ENCODE measurements around the gene POLRMT. TPM values are rescaled to one million over a fixed set of nuclear protein-coding genes. Genes with fewer than 3 reads are reported as not detected.

Gene POLRMT
- total and polyA plus RNA-seq, 7 donors, result 61.7 to 99.8 (median 78.8) TPM

- TF ChIP-seq CTCF (IDR thresholded peaks at IDR 0.05), result no peak
- DNase-seq (no peak), ATAC-seq (no peak)
- Histone ChIP-seq H3K27me3 (ENCODE audit: insufficient read depth in 3 of 3, low read length in 2 of 3) (no peaks in the 10 kb centered on the region), H3K36me3 (ENCODE audit: insufficient read depth in 1 of 2, low read depth in 1 of 2) (peaks cover 4 to 54% of the 10 kb centered on the region in 2 donors), H3K27ac (no peak overlapping the region), H3K4me1 (peaks cover 34% of the 10 kb centered on the region), H3K4me3 (no peak overlapping the region), H3K9me3 (no peaks in the 10 kb centered on the region)
- intact Hi-C loops (cut with DNase I), result loop anchor here in 1 of 2 donors (10.0 kb wide), 1 partner anchor 153 kb away; no protein-coding TSS in a partner anchor
- WGBS, 3 donors, result 81 to 85% (median 84%) methylated on average over 35 to 40 of the region's 40 CpGs
Observed at GRCh38 chr19:581399-582111, 51.8 kb downstream of the POLRMT start.

- no peak for TF ChIP-seq CTCF (IDR thresholded peaks at IDR 0.05)
- peaks cover 44% of the 10 kb centered on the region for H3K4me1 ChIP-seq
- intact Hi-C loops (cut with DNase I), result loop anchor here in 1 of 2 donors (10.0 kb wide), 1 partner anchor 154 kb away; no protein-coding TSS in a partner anchor
- H3K4me3 ChIP-seq, result no peak overlapping the region
- ATAC-seq (no peak), DNase-seq (no peak)
- WGBS, 3 donors, result 81 to 84% (median 82%) methylated on average over 22 of the region's 22 CpGs
- no peaks in the 10 kb centered on the region for H3K9me3 ChIP-seq
- no peaks in the 10 kb centered on the region for H3K27me3 ChIP-seq (ENCODE audit: insufficient read depth in 3 of 3, low read length in 2 of 3)
- H3K36me3 ChIP-seq (ENCODE audit: insufficient read depth in 1 of 2, low read depth in 1 of 2), result peaks cover 4 to 54% of the 10 kb centered on the region in 2 donors
- no peak overlapping the region for H3K27ac ChIP-seq
Observed at GRCh38 chr19:580274-580835, 53.0 kb downstream of the POLRMT start.

GRCh38 chr19:579842-580155 is 53.5 kb downstream of the POLRMT start:
- TF ChIP-seq CTCF (IDR thresholded peaks at IDR 0.05), result no peak
- no peaks in the 10 kb centered on the region for H3K9me3 ChIP-seq
- WGBS, 3 donors, result 74 to 90% (median 80%) methylated on average over 11 of the region's 11 CpGs
- no peak overlapping the region for H3K4me3 ChIP-seq
- DNase-seq (no peak), ATAC-seq (no peak)
- intact Hi-C loops (cut with DNase I), result loop anchor here (5.0 to 10.0 kb wide), 4 partner anchors 48 to 825 kb away; partner anchors contain the start of genes DAZAP1 (in 1 of the 2), GAMT (in 1 of the 2) and POLRMT (in 1 of the 2)
- peaks cover 4 to 54% of the 10 kb centered on the region in 2 donors for H3K36me3 ChIP-seq (ENCODE audit: insufficient read depth in 1 of 2, low read depth in 1 of 2)
- H3K4me1 ChIP-seq, result peaks cover 47% of the 10 kb centered on the region
- H3K27ac ChIP-seq, result no peak overlapping the region
- no peaks in the 10 kb centered on the region for H3K27me3 ChIP-seq (ENCODE audit: insufficient read depth in 3 of 3, low read length in 2 of 3)

DNA sequence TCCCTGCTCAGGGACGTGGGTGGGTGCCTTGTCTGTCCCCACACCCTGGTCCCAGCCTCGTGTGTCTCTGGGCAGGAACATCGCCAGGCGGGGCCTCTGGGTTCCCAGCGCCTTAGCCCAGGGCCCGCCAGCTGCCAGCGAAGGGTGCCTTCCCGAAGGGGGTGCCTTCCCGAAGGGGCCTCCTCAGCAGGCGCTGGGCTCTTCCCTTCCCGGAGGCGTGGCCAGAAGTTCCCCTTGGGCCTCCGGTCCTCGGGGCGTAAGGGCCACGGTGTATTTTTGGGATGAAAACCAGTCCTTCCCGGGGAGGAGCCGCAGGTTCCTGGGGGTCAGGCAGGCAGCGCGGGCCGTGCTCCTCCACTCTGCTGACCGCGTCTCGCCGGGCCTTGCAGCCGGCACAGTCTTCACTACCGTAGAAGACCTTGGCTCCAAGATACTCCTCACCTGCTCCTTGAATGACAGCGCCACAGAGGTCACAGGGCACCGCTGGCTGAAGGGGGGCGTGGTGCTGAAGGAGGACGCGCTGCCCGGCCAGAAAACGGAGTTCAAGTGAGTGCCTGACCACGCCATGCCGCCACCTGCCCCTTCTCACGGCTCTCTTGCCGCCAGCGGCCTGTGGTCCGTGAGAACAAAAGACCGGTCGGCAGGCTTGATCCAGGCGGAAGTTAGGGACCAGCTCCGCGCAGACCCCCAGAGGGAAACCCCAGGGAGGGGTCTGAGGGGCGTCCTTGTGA is 54.1 kb downstream of the POLRMT start:
- peaks cover 52% of the 10 kb centered on the region for H3K4me1 ChIP-seq
- H3K4me3 ChIP-seq, result no peak overlapping the region
- no peaks in the 10 kb centered on the region for H3K9me3 ChIP-seq
- TF ChIP-seq CTCF (IDR thresholded peaks at IDR 0.05), result no peak
- no peak for ATAC-seq
- DNase-seq, result no peak
- no peaks in the 10 kb centered on the region for H3K27me3 ChIP-seq (ENCODE audit: insufficient read depth in 3 of 3, low read length in 2 of 3)
- intact Hi-C loops (cut with DNase I), result loop anchor here (5.0 to 10.0 kb wide), 3 partner anchors 48 to 826 kb away; partner anchors contain the start of genes DAZAP1 (in 1 of the 2), GAMT (in 1 of the 2) and POLRMT (in 1 of the 2)
- WGBS, 3 donors, result 74 to 84% (median 83%) methylated on average over 46 of the region's 46 CpGs
- H3K36me3 ChIP-seq (ENCODE audit: insufficient read depth in 1 of 2, low read depth in 1 of 2), result peaks cover 4 to 54% of the 10 kb centered on the region in 2 donors
- peak overlapping the region; percentile 41 for H3K27ac ChIP-seq

Data from psoas muscle (tissue), 8 donors.